Heart right ventricle (tissue), 16 donors: ENCODE results near the gene DMAC2L. TPM values are rescaled to one million over a fixed set of nuclear protein-coding genes. Genes with fewer than 3 reads are reported as not detected.
A peak's percentile ranks its signal among the peaks of the same experiment; 100 is the strongest.
"Not testable (repeated sequence)": the region's sequence is repeated elsewhere in the genome, so short reads cannot be mapped to it uniquely, and the experiment has no call there.

ENCODE experiments used
- ATAC-seq, 8 donors: fragments of 200-7000 bp; cut with Tn5 transposase; one replicate each; pipeline ENCODE4 v1.9.1; 2020; ENCODE audit warnings: mild to moderate bottlenecking in 8 of 8, moderate library complexity in 8 of 8, moderate number of reproducible peaks in 1 of 8
- DNase-seq, 2 donors: peaks; one replicate each; pipeline ENCODE4 v3.0.0-alpha.2; 2020
- H3K27ac ChIP-seq, 10 donors: fragments of 200-600 bp; sonication (generic) in 2 of 10; one replicate each; pipeline versions ENCODE4 v1.5.0 to v1.8.0; 2020 to 2022; ENCODE audit warnings: mild to moderate bottlenecking in 3 of 10
- H3K27me3 ChIP-seq, 7 donors: fragments of 200-600 bp; one replicate each; pipeline ENCODE4 v1.8.0; 2021 to 2022; ENCODE audit warnings: mild to moderate bottlenecking in 2 of 7
- H3K36me3 ChIP-seq, 9 donors: fragments of 200-600 bp; sonication (generic) in 1 of 9; one replicate each; pipeline versions ENCODE4 v1.5.0 to v1.8.0; 2020 to 2022; ENCODE audit warnings: mild to moderate bottlenecking in 2 of 9
- H3K4me1 ChIP-seq, 9 donors: fragments of 200-600 bp; sonication (generic) in 1 of 9; one replicate each; pipeline versions ENCODE4 v1.5.0 to v1.8.0; 2020 to 2022; ENCODE audit warnings: mild to moderate bottlenecking in 4 of 9
- H3K4me3 ChIP-seq, 10 donors: fragments of 200-600 bp; sonication (generic) in 2 of 10; one replicate each; pipeline versions ENCODE4 v1.5.0 to v1.8.0; 2020 to 2022; ENCODE audit warnings: mild to moderate bottlenecking in 7 of 10, moderate library complexity in 2 of 10
- H3K9me3 ChIP-seq, 11 donors: fragments of 200-600 bp in 10 of 11; sonication (generic) in 2 of 11; one replicate each; pipeline versions ENCODE4 v1.5.0 to v1.8.0; 2013 to 2022; ENCODE audit warnings: mild to moderate bottlenecking in 2 of 11, control low read depth in 1 of 11, moderate library complexity in 1 of 11
- CTCF ChIP-seq, 9 donors: fragments of 200-600 bp; sonication (generic) in 2 of 9; IDR thresholded peaks; one replicate each; pipeline versions ENCODE4 v1.5.0 to v1.8.0; 2021 to 2022; ENCODE audit warnings: antibody characterized with exemption in 9 of 9, mild to moderate bottlenecking in 5 of 9, moderate library complexity in 1 of 9
- WGBS, 2 donors: extraction: QIAGEN DNeasy Blood & Tissue Kit; methylation state at CpG; one replicate each; pipeline ENCODE4 v1.1.7; 2013; ENCODE audit warnings: inconsistent platforms in 1 of 2; 5-methylcytosine and 5-hydroxymethylcytosine counted together
- intact Hi-C, 10 donors: fragments of 100-400 bp; cut with DNase I; formaldehyde crosslinking; loops; one replicate each; pipeline versions ENCODE4 v1.11.1 to v1.14.2; 2022
- polyA plus RNA-seq, 2 donors: library from polyadenylated mRNA; stranded (reverse); fragments of 200-250 nt; gene quantifications; one replicate each; pipeline ENCODE4 v1.2.3, GENCODE V29; 2013
- total RNA-seq, 10 donors: library from RNA; stranded (reverse); fragmentation: NEBNext Ultra II Directional in 3 of 10; extraction: Animal tissue kit (Norgen Biotek cat#: 25700) in 3 of 10; gene quantifications; one replicate each; pipeline versions ENCODE4 v1.2.1 to v1.2.4, GENCODE V29; 2021 to 2023
- donor health status: Arrhythmogenic right ventricular cardiomyopathy.
- donor health status: ischemic (EF 13 %, LVEDD 7.1; RV severe dilation, severe dysfunction).
- donor health status: healthy with polysubstance abuse.
- donor health status: DM: no; HTN: yes; CAD: no.
- donor health status: DM: no; HTN: no; CAD: no.
- donor health status: ischemic (EF 25% LVEDD 6.9; RV normal size, moderate dysfunction).
- donor health status: ischemic (EF 25% LVEDD 5.7; RV mildly dilated, moderate dysfunction).
- donor health status: healthy.
- donor health status: DM: yes; HTN: yes; CAD: no.
- donor health status: Ischemic cardiomyopathy.
- donor health status: ischemic (EF 35%, LVEDD 5.7; RV mildly dilated, moderate dysfunction).
- donor health status: nonischemic (EF 11% LVEDD 7.7; RV severe dilation, severe dysfunction).
- donor health status: DM: yes; HTN: yes; CAD: no.
- donor health status: PGD.
- donor health status: ischemic (EF 29% LVEDD 5.4; RV normal size, mild dysfunction).
- donor health status: nonischemic (EF 23%, LVEDD 6.1; RV moderate dilation, normal function).

DMAC2L gene
- total and polyA plus RNA-seq, 12 donors, result 9.4 to 31.3 (median 24.3) TPM

DNA sequence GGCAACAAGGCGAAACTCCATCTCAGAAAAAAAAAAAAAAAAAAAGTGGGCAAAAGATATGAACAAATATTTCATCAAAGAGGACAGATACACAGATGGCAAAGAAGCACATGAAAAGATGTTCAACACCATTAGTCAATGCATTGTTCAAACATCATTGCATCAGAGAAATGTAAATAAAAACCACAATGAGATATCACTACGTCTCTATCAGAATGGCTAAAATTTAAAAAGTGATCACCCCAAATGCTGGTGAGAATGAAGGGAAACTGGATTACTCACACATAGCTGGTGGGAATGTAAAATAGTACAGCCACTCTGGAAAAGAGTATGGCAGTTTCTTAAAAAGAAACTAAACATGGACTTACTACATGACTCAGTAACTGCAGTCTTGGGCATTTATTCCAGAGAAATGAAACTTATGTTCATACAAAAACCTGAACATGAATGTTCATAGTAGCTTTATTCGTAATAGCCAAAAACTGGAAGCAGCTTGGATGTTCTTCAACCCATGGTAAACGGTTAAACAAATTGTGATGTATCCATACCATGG, 3.7 kb upstream of the DMAC2L start:
- no peak for DNase-seq
- no peak for ATAC-seq
- Histone ChIP-seq H3K36me3 (no peaks in the 10 kb centered on the region), H3K4me3 (no peak overlapping the region), H3K4me1 (peaks cover 0 to 24% (median 14%) of the 10 kb centered on the region in 9 donors), H3K9me3 (no peaks in the 10 kb centered on the region), H3K27me3 (no peaks in the 10 kb centered on the region), H3K27ac (no peak overlapping the region)
- intact Hi-C loops, result no loop called here
- TF ChIP-seq CTCF (IDR thresholded peaks at IDR 0.05), result no peak
- WGBS, 2 donors, result 93 to 96% methylated on average over 4 of the region's 4 CpGs

- Histone ChIP-seq H3K27me3 (no peaks in the 10 kb centered on the region), H3K4me1 (peaks cover 0 to 24% (median 17%) of the 10 kb centered on the region in 9 donors), H3K9me3 (no peaks in the 10 kb centered on the region), H3K27ac (no peak overlapping the region), H3K4me3 (no peak overlapping the region), H3K36me3 (peaks cover 0 to 4% (median 0%) of the 10 kb centered on the region in 9 donors)
- WGBS, 2 donors, result 94 to 97% methylated on average over 4 of the region's 4 CpGs
- ATAC-seq (no peak), DNase-seq (no peak)
- intact Hi-C loops, result loop anchor here in 1 of 10 donors (5.0 kb wide), 1 partner anchor 78 kb away; the partner anchor contains the start of gene SOS2
- TF ChIP-seq CTCF (IDR thresholded peaks at IDR 0.05), result no peak
Observed at GRCh38 chr14:50310445-50310844, 1.7 kb upstream of the DMAC2L start.

GRCh38 chr14:50311337-50311971, 670 bp upstream of the DMAC2L start:
- DNase-seq (no peak), ATAC-seq (no peak)
- intact Hi-C loops, result loop anchor here in 1 of 10 donors (5.0 kb wide), 1 partner anchor 79 kb away; the partner anchor contains the start of gene SOS2
- no peaks in the 10 kb centered on the region for H3K9me3 ChIP-seq
- peak overlapping the region; percentile 43 to 96 (median 76) for H3K4me3 ChIP-seq
- H3K27ac ChIP-seq, result peak overlapping the region in 9 of 10 donors; percentile 80 to 96 (median 93)
- no peaks in the 10 kb centered on the region for H3K27me3 ChIP-seq
- H3K4me1 ChIP-seq, result peaks cover 0 to 24% (median 17%) of the 10 kb centered on the region in 9 donors
- WGBS, 2 donors, result 2 to 6% methylated on average over 18 of the region's 18 CpGs
- TF ChIP-seq CTCF (IDR thresholded peaks at IDR 0.05), result peak in 4 of 9 donors; percentile 29 to 50 (median 40)
- H3K36me3 ChIP-seq, result peaks cover 0 to 4% (median 0%) of the 10 kb centered on the region in 9 donors

- peak in 1 of 9 donors; percentile 8 for TF ChIP-seq CTCF (IDR thresholded peaks at IDR 0.05)
- WGBS, 2 donors, result 2 to 3% methylated on average over 18 of the region's 18 CpGs
Observed at GRCh38 chr14:50312734-50313054, 570 bp downstream of the DMAC2L start.

DNA sequence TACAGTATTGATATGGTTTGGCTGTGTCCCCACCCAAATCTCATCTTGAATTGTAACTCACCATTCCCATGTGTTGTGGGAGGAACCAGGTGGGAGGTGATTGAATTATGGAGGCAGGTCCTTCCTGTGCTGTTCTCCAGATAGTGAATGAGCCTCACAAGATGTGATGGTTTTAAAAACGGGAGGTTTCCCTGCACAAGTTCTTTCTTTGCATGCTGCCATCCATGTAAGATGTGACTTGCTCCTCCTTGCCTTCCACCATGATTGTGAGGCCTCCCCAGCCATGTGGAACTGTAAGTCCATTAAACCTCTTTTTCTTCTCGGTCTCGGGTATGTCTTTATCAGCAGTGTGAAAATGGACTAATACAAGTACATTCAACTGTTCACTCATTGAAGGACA, 2.0 kb downstream of the DMAC2L start:
- H3K4me1 ChIP-seq, result peaks cover 0 to 29% (median 19%) of the 10 kb centered on the region in 9 donors
- H3K4me3 ChIP-seq, H3K27me3 ChIP-seq, DNase-seq, H3K36me3 ChIP-seq, H3K27ac ChIP-seq, ATAC-seq, H3K9me3 ChIP-seq: not testable (repeated sequence)
- intact Hi-C loops, result loop anchor here in 1 of 10 donors (5.0 kb wide), 1 partner anchor 82 kb away; the partner anchor contains the start of gene SOS2
- WGBS, 2 donors, result 92% methylated on average over 3 of the region's 3 CpGs

More at GRCh38 chr14:50312734-50313054, 570 bp downstream of the DMAC2L start:
- ATAC-seq (peak in 1 of 8 donors; percentile 21), DNase-seq (no peak)
- intact Hi-C loops, result loop anchor here in 1 of 10 donors (5.0 kb wide), 1 partner anchor 80 kb away; the partner anchor contains the start of gene SOS2
- no peaks in the 10 kb centered on the region for H3K9me3 ChIP-seq
- no peaks in the 10 kb centered on the region for H3K27me3 ChIP-seq
- H3K4me3 ChIP-seq, result peak overlapping the region; percentile 43 to 96 (median 76)
- peak overlapping the region; percentile 80 to 96 (median 93) for H3K27ac ChIP-seq
- H3K4me1 ChIP-seq, result peaks cover 0 to 24% (median 17%) of the 10 kb centered on the region in 9 donors
- peaks cover 0 to 4% (median 0%) of the 10 kb centered on the region in 9 donors for H3K36me3 ChIP-seq
